Measurements from ENCODE around the gene PCF11. TPM values are rescaled to one million over a fixed set of nuclear protein-coding genes. Genes with fewer than 3 reads are reported as not detected.

The PCF11 gene
- total RNA-seq, 6 experiments from 2014 or later, result 16.0 to 23.1 (median 18.9) TPM

- WGBS (ENCODE audit: insufficient coverage, low coverage, low lambda C conversion rate, missing lambda C conversion rate), result 79% methylated on average over 2 of the region's 2 CpGs
- ATAC-seq (no peak), DNase-seq (no peak)
- intact Hi-C loops (cut with DNase I), result no loop called here
- Histone ChIP-seq H3K27ac (no peak overlapping the region), H3K36me3 (no peaks in the 10 kb centered on the region), H3K4me1 (no peaks in the 10 kb centered on the region), H3K4me3 (no peak overlapping the region), H3K9me3 (no peaks in the 10 kb centered on the region), H3K27me3 (no peaks in the 10 kb centered on the region)
- TF ChIP-seq, protein P1, sequence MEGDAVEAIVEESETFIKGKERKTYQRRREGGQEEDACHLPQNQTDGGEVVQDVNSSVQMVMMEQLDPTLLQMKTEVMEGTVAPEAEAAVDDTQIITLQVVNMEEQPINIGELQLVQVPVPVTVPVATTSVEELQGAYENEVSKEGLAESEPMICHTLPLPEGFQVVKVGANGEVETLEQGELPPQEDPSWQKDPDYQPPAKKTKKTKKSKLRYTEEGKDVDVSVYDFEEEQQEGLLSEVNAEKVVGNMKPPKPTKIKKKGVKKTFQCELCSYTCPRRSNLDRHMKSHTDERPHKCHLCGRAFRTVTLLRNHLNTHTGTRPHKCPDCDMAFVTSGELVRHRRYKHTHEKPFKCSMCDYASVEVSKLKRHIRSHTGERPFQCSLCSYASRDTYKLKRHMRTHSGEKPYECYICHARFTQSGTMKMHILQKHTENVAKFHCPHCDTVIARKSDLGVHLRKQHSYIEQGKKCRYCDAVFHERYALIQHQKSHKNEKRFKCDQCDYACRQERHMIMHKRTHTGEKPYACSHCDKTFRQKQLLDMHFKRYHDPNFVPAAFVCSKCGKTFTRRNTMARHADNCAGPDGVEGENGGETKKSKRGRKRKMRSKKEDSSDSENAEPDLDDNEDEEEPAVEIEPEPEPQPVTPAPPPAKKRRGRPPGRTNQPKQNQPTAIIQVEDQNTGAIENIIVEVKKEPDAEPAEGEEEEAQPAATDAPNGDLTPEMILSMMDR (IDR thresholded peaks at IDR 0.05), result no peak
- no peak for TF ChIP-seq POLR2A (IDR thresholded peaks at IDR 0.05)
These were observed 6.5 kb upstream of the PCF11 start for GRCh38 chr11:83150450-83150849.

DNA sequence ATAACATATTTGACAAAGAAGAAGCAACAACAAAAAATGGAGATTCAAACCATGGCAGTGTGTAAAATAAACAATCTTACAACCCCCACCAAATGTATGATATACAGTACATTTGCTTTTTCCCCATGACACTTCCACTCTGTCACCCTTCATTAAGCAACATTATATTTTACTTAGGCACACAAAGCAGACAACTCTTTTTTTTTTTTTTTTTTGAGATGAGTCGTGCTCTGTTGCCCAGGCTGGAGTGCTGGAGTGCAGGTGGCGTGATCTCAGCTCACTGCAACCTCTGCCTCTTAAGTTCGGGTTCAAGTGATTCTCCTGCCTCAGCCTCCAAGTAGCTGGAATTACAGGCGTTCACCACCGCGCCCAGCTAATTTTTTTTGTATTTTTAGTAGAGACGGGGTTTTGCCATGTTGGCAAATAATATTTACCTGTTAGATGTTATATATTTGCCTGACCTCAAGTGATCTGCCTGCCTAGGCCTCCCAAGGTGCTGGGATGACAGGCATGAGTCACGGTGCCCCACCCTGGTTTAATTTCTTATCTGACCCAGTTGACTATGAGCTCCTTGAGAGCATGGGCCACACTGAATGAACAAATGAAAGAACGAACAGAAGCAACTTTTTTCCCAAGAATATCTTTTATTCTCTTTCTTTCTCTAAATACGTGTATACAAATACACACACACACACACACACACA is 5.5 kb upstream of the PCF11 start:
- TF ChIP-seq POLR2A (IDR thresholded peaks at IDR 0.05), result no peak
- TF ChIP-seq, protein P1 (IDR thresholded peaks at IDR 0.05), result no peak
- H3K9me3 ChIP-seq, result no peaks in the 10 kb centered on the region
- WGBS (ENCODE audit: insufficient coverage, low coverage, low lambda C conversion rate, missing lambda C conversion rate), result 87% methylated on average over 7 of the region's 10 CpGs
- no peak overlapping the region for H3K4me3 ChIP-seq
- H3K4me1 ChIP-seq, result no peaks in the 10 kb centered on the region
- DNase-seq (no peak), ATAC-seq (no peak)
- no peaks in the 10 kb centered on the region for H3K27me3 ChIP-seq
- no peak overlapping the region for H3K27ac ChIP-seq
- intact Hi-C loops (cut with DNase I), result no loop called here
- no peaks in the 10 kb centered on the region for H3K36me3 ChIP-seq

DNA sequence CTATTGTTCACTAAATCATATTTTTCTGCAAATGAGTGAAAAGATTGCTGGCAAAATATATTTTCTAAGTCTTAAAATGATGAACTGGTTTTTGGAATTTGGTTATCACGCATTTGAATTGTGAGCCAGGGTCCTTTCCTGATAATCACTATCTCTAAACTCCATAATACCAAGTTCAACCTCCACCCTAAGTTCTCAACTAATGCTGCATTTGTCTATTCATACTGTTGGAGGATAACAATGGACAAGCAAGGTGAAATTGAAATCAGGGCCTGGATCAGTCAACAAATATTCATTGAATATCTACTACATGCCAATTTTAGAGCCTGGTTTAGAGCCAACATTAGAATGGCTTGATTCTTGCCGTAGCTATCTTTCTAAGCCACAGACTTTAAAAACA is 4.7 kb upstream of the PCF11 start:
- no peaks in the 10 kb centered on the region for H3K9me3 ChIP-seq
- ATAC-seq, result no peak
- no peak for TF ChIP-seq POLR2A (IDR thresholded peaks at IDR 0.05)
- TF ChIP-seq, protein P1 (IDR thresholded peaks at IDR 0.05), result no peak
- no peak overlapping the region for H3K27ac ChIP-seq
- intact Hi-C loops (cut with DNase I), result no loop called here
- no peak overlapping the region for H3K4me3 ChIP-seq
- WGBS (ENCODE audit: insufficient coverage, low coverage, low lambda C conversion rate, missing lambda C conversion rate), result 100% methylated on average over 2 of the region's 2 CpGs
- H3K27me3 ChIP-seq, result no peaks in the 10 kb centered on the region
- H3K4me1 ChIP-seq, result no peaks in the 10 kb centered on the region
- H3K36me3 ChIP-seq, result no peaks in the 10 kb centered on the region
- DNase-seq, result no peak

DNA sequence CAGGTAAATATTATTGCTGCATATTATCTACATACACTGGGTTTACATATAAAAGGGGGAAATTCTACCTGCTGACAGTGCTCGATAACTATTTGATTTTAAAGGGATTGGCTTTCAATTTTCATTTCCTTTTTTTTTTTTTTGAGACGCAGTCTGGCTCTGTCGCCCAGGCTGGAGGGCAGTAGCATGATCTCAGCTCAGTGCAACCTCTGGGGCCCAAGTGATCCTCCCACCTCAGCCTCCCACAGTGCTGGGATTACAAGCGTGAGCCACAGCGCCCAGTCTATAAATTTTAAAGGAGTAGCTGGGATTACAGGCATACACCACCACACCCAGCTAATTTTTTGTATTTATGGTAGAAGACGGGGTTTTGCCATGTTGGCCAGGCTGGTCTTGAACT is 3.2 kb upstream of the PCF11 start:
- Histone ChIP-seq H3K9me3 (no peaks in the 10 kb centered on the region), H3K4me1 (no peaks in the 10 kb centered on the region), H3K27me3 (no peaks in the 10 kb centered on the region), H3K4me3 (no peak overlapping the region), H3K36me3 (no peaks in the 10 kb centered on the region), H3K27ac (no peak overlapping the region)
- DNase-seq, result no peak
- TF ChIP-seq, protein P1 (IDR thresholded peaks at IDR 0.05), result no peak
- no peak for TF ChIP-seq POLR2A (IDR thresholded peaks at IDR 0.05)
- no peak for ATAC-seq
- 83% methylated on average over 6 of the region's 6 CpGs for WGBS (ENCODE audit: insufficient coverage, low coverage, low lambda C conversion rate, missing lambda C conversion rate)
- intact Hi-C loops (cut with DNase I), result no loop called here

Measured in right lobe of liver (tissue), 6 donors.